Measurements from ENCODE around the gene NCLN. TPM values are rescaled to one million over a fixed set of nuclear protein-coding genes. Genes with fewer than 3 reads are reported as not detected.

The NCLN gene
- total RNA-seq, 1 donor from 2014 or later: 61.1 TPM

DNA sequence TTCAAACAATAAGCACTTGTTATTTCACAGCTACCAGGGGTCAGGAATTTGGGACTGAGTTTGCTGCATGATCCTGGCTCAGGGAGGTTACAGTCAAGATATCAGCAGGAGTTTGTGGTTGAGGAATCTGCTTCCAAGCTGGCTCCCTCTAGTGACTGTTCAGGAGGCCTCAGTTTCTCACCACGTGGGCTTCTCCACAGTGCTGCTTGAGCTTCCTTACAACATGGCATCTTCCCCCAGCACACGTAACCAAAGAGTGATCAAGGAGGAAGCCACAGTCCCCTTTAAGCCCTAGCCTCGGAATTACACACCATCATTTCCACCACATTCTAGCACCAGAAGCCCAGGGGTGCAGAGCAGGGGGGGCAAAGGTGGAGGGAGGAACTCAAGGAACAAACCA, 67.5 kb downstream of the NCLN start:
- peaks cover 22% of the 10 kb centered on the region for H3K27me3 Mint-ChIP-seq
- intact Hi-C loops (cut with micrococcal nuclease): no loop called here
- H3K27ac Mint-ChIP-seq: no peak overlapping the region
- CTCF ChIA-PET: interaction anchor here (0.6 kb wide), 1 partner anchor 24 kb away, joined by 3 read pairs; no protein-coding TSS in a partner anchor
- H3K36me3 Mint-ChIP-seq (ENCODE audit: low read depth): no peaks in the 10 kb centered on the region
- DNase-seq (no peak), ATAC-seq (ENCODE audit: low read depth) (no peak)
- peaks cover 7% of the 10 kb centered on the region for H3K9me3 Mint-ChIP-seq
- no peak overlapping the region for H3K4me3 Mint-ChIP-seq
- POLR2A ChIA-PET: no interaction called here
- no peak for TF ChIP-seq CTCF (IDR thresholded peaks at IDR 0.05)
- H3K4me1 Mint-ChIP-seq: no peaks in the 10 kb centered on the region

DNA sequence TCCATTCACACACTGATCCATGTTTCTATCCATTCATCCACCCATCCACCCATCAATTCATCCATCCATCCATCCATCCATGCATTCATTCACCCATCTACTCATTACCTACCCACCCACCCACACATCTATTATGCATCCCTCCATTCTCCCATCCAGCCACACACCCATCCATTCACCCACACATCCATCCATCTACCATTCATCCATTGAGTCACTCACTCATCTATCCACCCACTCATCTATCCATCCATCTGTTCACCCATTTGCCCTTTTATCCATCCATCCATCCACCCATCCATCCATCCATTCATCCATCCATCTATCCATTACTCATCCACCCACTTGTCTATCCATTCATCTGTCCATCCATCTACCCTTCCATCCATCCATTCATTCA, 68.8 kb downstream of the NCLN start:
- DNase-seq (no peak), ATAC-seq (ENCODE audit: low read depth) (no peak)
- H3K4me3 Mint-ChIP-seq: no peak overlapping the region
- no peaks in the 10 kb centered on the region for H3K4me1 Mint-ChIP-seq
- peaks cover 25% of the 10 kb centered on the region for H3K27me3 Mint-ChIP-seq
- H3K27ac Mint-ChIP-seq: no peak overlapping the region
- POLR2A ChIA-PET: no interaction called here
- CTCF ChIA-PET: no interaction called here
- intact Hi-C loops (cut with micrococcal nuclease): no loop called here
- no peak for TF ChIP-seq CTCF (IDR thresholded peaks at IDR 0.05)
- H3K36me3 Mint-ChIP-seq (ENCODE audit: low read depth): no peaks in the 10 kb centered on the region
- peaks cover 7% of the 10 kb centered on the region for H3K9me3 Mint-ChIP-seq

- H3K36me3 Mint-ChIP-seq (ENCODE audit: low read depth): no peaks in the 10 kb centered on the region
- no peak overlapping the region for H3K4me3 Mint-ChIP-seq
- no peaks in the 10 kb centered on the region for H3K4me1 Mint-ChIP-seq
- H3K9me3 Mint-ChIP-seq: peaks cover 7% of the 10 kb centered on the region
- TF ChIP-seq CTCF (IDR thresholded peaks at IDR 0.05): no peak
- intact Hi-C loops (cut with micrococcal nuclease): no loop called here
- DNase-seq: no peak
- CTCF ChIA-PET: interaction anchor here (0.7 kb wide), 1 partner anchor 9 kb away, joined by 3 read pairs; no protein-coding TSS in a partner anchor
- peaks cover 19% of the 10 kb centered on the region for H3K27me3 Mint-ChIP-seq
- ATAC-seq (ENCODE audit: low read depth): no peak
- POLR2A ChIA-PET: no interaction called here
- no peak overlapping the region for H3K27ac Mint-ChIP-seq
Measured at GRCh38 chr19:3257071-3257470, 71.3 kb downstream of the NCLN start.

Other genes starting within 250 kb of the NCLN start
- gene ZNF77, start 241.0 kb upstream of the NCLN start, total RNA-seq: 5.2 and 6.7 TPM in 2 replicates
- gene TLE6, start 208.4 kb upstream of the NCLN start, total RNA-seq: 0.42 and 0.93 TPM in 2 replicates
- gene TLE2, start 156.7 kb upstream of the NCLN start, total RNA-seq: 0.58 and 0.66 TPM in 2 replicates
- 323 TPM in 2 replicates for gene TLE5, start 123.4 kb upstream of the NCLN start, total RNA-seq
- 3.1 and 3.9 TPM in 2 replicates for gene GNA11, start 91.6 kb upstream of the NCLN start, total RNA-seq
- 0.80 and 1.3 TPM in 2 replicates for gene GNA15, start 49.9 kb upstream of the NCLN start, total RNA-seq
- gene S1PR4, start 7.2 kb upstream of the NCLN start, total RNA-seq: 27.3 and 29.7 TPM in 2 replicates
- not detected in 2 replicates for gene CELF5, start 38.7 kb downstream of the NCLN start, total RNA-seq
- gene NFIC, start 180.7 kb downstream of the NCLN start, total RNA-seq: 17.3 and 18.8 TPM in 2 replicates